Osteocyte (in vitro differentiated cells): ENCODE results near the gene PML. TPM values are rescaled to one million over a fixed set of nuclear protein-coding genes. Genes with fewer than 3 reads are reported as not detected.
A peak's percentile ranks its signal among the peaks of the same experiment; 100 is the strongest.

ENCODE experiments used
- DNase-seq: peaks from one replicate; pipeline ENCODE4 v3.0.0; 2021; ENCODE audit warnings: mixed read lengths; ENCODE audit not compliant: unreplicated experiment; ENCODE audit errors: extremely low spot score
- H3K27ac Mint-ChIP-seq: one replicate; pipeline ENCODE4 v1.8.0; 2021; ENCODE audit warnings: mild to moderate bottlenecking, mixed read lengths; ENCODE audit not compliant: unreplicated experiment
- H3K27me3 Mint-ChIP-seq: one replicate; pipeline ENCODE4 v1.8.0; 2021; ENCODE audit warnings: mixed read lengths; ENCODE audit not compliant: unreplicated experiment
- H3K36me3 Mint-ChIP-seq: one replicate; pipeline ENCODE4 v1.8.0; 2021; ENCODE audit warnings: mixed read lengths; ENCODE audit not compliant: unreplicated experiment
- H3K4me1 Mint-ChIP-seq: one replicate; pipeline ENCODE4 v1.8.0; 2021; ENCODE audit warnings: mixed read lengths; ENCODE audit not compliant: unreplicated experiment
- H3K4me3 Mint-ChIP-seq: one replicate; pipeline ENCODE4 v1.8.0; 2021; ENCODE audit warnings: mild to moderate bottlenecking, moderate library complexity, mixed read lengths; ENCODE audit not compliant: unreplicated experiment
- H3K9me3 Mint-ChIP-seq: one replicate; pipeline ENCODE4 v1.8.0; 2021; ENCODE audit warnings: mixed read lengths; ENCODE audit not compliant: unreplicated experiment
- CTCF ChIP-seq: fragments of 200-600 bp; sonication (generic); IDR thresholded peaks from 2 replicates; pipeline ENCODE4 v1.5.0; 2021; ENCODE audit warnings: antibody characterized with exemption, mild to moderate bottlenecking, moderate library complexity
- total RNA-seq: library from RNA; stranded (reverse); gene quantifications from 2 replicates; pipeline ENCODE4 v1.2.1, GENCODE V29; 2021

Gene PML
- total RNA-seq, 1 donor from 2014 or later = 63.1 TPM

DNA sequence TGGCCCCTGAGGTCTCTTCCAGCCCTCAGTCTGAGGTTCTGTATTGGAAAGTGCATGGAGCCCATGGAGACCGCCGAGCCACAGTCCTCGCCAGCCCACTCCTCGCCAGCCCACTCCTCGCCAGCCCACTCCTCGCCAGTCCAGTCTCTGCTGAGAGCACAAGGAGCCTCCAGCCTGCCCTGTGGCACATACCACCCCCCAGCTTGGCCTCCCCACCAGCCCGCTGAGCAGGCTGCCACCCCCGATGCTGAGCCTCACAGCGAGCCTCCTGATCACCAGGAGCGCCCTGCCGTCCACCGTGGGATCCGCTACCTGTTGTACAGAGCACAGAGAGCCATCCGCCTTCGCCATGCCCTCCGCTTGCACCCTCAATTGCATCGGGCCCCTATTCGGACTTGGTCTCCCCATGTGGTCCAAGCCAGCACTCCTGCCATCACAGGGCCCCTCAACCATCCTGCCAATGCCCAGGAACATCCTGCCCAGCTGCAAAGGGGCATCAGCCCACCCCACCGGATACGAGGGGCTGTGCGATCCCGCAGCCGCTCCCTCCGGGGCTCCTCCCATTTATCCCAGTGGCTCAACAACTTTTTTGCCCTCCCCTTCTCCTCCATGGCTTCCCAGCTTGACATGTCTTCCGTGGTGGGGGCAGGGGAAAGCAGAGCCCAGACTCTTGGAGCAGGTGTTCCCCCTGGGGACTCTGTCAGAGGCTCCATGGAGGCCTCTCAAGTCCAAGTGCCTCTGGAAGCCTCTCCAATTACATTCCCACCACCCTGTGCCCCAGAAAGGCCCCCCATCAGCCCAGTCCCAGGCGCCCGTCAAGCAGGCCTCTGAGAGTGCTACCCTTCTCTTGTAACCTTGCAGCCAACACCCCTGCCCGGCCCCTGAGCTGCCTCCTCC lies 40.9 kb downstream of the PML start:
- no peak overlapping the region for H3K27ac Mint-ChIP-seq
- H3K27me3 Mint-ChIP-seq = no peaks in the 10 kb centered on the region
- H3K36me3 Mint-ChIP-seq = peaks cover 16% of the 10 kb centered on the region
- no peak for TF ChIP-seq CTCF
- peaks cover 33% of the 10 kb centered on the region for H3K4me1 Mint-ChIP-seq
- no peaks in the 10 kb centered on the region for H3K9me3 Mint-ChIP-seq
- DNase-seq = peak; percentile 81
- H3K4me3 Mint-ChIP-seq = no peak overlapping the region

GRCh38 chr15:74036271-74037170 lies 42.0 kb downstream of the PML start:
- peak; percentile 85 for DNase-seq
- Mint-ChIP-seq H3K27ac (peak overlapping the region; percentile 55), H3K36me3 (peaks cover 15% of the 10 kb centered on the region), H3K27me3 (no peaks in the 10 kb centered on the region), H3K4me3 (no peak overlapping the region), H3K9me3 (no peaks in the 10 kb centered on the region), H3K4me1 (peaks cover 45% of the 10 kb centered on the region)
- peak; percentile 72 for TF ChIP-seq CTCF

GRCh38 chr15:74037171-74038117 lies 42.9 kb downstream of the PML start:
- no peak for TF ChIP-seq CTCF
- H3K4me3 Mint-ChIP-seq = no peak overlapping the region
- H3K27me3 Mint-ChIP-seq = no peaks in the 10 kb centered on the region
- DNase-seq = peak; percentile 78
- H3K9me3 Mint-ChIP-seq = no peaks in the 10 kb centered on the region
- H3K27ac Mint-ChIP-seq = peak overlapping the region; percentile 55
- H3K36me3 Mint-ChIP-seq = peaks cover 12% of the 10 kb centered on the region
- peaks cover 47% of the 10 kb centered on the region for H3K4me1 Mint-ChIP-seq

DNA sequence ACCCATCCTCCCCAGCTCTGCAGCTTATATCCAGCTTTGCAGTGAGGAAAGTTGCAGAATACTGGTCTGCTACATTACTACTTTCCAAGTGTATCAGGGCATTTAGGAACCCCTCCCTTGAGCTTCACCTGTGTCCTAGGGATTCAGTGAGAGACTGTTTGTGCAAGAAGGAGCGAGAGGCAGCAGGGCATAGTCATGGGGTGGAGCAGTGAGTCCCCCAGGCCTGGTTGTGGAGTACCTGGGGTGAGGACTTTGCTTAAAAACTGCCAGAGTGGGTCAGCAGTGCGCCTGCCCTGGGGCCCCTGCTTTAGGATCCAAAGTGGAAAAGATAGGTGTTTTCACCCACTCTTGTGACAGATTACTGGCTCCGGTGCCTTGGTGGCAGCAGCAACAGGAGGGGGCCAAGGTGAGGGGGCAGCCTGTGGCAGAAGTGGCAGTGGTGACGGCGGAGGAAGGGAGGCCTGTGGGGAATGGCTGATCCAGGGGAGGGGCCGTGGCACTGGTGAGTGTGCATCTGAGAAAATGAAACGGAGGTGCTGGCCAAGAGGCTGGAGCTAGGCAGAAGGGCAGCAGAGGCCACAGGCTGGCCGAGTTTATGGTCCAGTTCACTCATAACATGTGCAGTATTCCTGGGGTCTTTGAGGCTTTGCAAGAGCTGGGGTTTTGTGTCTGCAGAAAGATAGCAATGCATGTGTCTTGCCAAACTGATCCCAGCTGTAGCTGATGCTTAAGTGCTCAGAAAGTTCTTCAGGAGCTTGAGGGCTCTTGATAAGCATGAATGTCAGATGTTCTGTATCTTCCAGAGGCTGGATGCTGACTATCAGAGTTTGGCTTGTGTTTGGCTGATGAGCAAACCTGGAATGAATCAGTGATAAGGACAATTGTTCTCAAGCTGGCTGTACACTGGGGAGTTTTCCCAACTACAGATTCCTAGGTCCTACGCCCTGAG lies 44.5 kb downstream of the PML start:
- no peak for TF ChIP-seq CTCF
- Mint-ChIP-seq H3K36me3 (peaks cover 10% of the 10 kb centered on the region), H3K27ac (peak overlapping the region; percentile 97), H3K9me3 (no peaks in the 10 kb centered on the region), H3K27me3 (no peaks in the 10 kb centered on the region), H3K4me3 (no peak overlapping the region), H3K4me1 (peaks cover 52% of the 10 kb centered on the region)
- no peak for DNase-seq
